PFSK-1 (cell line): ENCODE measurements around the gene KIAA2012.

Experiments
- FOXP2 ChIP-seq: optimal IDR thresholded peaks from 2 replicates; pipeline ENCODE3; 2011; ENCODE audit warnings: borderline replicate concordance, control low read depth, inconsistent platforms; ENCODE audit not compliant: insufficient read depth; ENCODE audit errors: extremely low read length, extremely low read depth
- POLR2AphosphoS5 ChIP-seq: IDR thresholded peaks from 2 replicates; pipeline ENCODE4 v1.6.1; 2012; ENCODE audit warnings: low read depth, mild to moderate bottlenecking, control low read depth, low read length, moderate library complexity
- SIN3A ChIP-seq: IDR thresholded peaks from 2 replicates; pipeline ENCODE4 v1.6.1; 2012; ENCODE audit warnings: mild to moderate bottlenecking, low read length, moderate library complexity, borderline replicate concordance; ENCODE audit not compliant: insufficient read depth
- TAF1 ChIP-seq: IDR thresholded peaks from 2 replicates; pipeline ENCODE4 v1.6.1; 2012; ENCODE audit warnings: low read length, control low read depth, borderline replicate concordance; ENCODE audit not compliant: insufficient read depth
- TF ChIP-seq, protein P1 (sequence below), 2 experiments: IDR thresholded peaks; 2 replicates each; pipeline versions ENCODE4 v1.6.1 to v1.8.0; 2011 to 2012; ENCODE audit warnings: low read depth in 2 of 2, low read length in 2 of 2, control low read depth in 1 of 2, inconsistent platforms in 1 of 2, mild to moderate bottlenecking in 1 of 2, moderate library complexity in 1 of 2; ENCODE audit not compliant: insufficient read depth in 1 of 2

The KIAA2012 gene

DNA sequence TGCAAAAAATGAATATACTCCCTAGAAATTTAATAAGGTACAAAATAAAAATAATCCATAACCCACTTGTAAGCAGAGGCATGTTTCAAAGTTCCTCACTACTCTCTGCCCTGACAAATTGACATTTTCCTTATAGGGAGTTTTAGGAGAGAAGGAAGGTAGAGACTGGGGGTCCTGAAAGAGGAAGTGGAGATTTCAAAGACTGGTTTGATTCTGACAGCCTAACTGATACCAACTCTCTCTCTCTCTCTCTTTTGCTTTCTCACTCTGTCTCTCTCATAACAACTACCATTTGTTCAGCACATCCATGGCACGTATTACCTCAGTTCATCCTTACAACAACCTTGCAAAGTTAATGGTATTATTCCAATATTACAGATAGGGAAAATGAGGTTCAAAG lies 20.8 kb upstream of the KIAA2012 start:
- TF ChIP-seq POLR2AphosphoS5 (no peak), FOXP2 (no peak), TAF1 (no peak), SIN3A (no peak)
- TF ChIP-seq, protein P1, sequence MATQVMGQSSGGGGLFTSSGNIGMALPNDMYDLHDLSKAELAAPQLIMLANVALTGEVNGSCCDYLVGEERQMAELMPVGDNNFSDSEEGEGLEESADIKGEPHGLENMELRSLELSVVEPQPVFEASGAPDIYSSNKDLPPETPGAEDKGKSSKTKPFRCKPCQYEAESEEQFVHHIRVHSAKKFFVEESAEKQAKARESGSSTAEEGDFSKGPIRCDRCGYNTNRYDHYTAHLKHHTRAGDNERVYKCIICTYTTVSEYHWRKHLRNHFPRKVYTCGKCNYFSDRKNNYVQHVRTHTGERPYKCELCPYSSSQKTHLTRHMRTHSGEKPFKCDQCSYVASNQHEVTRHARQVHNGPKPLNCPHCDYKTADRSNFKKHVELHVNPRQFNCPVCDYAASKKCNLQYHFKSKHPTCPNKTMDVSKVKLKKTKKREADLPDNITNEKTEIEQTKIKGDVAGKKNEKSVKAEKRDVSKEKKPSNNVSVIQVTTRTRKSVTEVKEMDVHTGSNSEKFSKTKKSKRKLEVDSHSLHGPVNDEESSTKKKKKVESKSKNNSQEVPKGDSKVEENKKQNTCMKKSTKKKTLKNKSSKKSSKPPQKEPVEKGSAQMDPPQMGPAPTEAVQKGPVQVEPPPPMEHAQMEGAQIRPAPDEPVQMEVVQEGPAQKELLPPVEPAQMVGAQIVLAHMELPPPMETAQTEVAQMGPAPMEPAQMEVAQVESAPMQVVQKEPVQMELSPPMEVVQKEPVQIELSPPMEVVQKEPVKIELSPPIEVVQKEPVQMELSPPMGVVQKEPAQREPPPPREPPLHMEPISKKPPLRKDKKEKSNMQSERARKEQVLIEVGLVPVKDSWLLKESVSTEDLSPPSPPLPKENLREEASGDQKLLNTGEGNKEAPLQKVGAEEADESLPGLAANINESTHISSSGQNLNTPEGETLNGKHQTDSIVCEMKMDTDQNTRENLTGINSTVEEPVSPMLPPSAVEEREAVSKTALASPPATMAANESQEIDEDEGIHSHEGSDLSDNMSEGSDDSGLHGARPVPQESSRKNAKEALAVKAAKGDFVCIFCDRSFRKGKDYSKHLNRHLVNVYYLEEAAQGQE (IDR thresholded peaks at IDR 0.05; ENCODE audit: insufficient read depth in 1 of 2, low read depth in 2 of 2, low read length in 2 of 2) = no peak

DNA sequence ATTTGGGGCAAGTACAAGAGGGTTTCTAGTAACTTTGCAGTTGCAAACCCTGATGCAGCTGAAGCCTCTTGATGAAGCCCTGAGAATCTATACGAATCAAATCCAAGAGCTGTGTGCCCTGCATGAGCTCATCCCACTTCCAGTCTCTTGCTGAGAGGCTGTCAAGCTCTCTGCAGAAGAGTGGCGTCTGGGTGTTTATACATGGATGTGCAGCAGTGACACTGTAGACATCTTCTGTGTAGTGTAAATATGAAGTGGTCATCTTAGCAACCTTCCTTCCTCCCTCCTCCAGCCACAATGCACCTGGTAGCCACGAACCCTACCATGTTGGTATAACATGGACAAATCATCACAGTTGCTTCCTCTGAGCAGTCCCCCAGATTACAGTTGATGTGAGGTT lies 18.4 kb upstream of the KIAA2012 start:
- TF ChIP-seq POLR2AphosphoS5 (no peak), FOXP2 (no peak), SIN3A (no peak)

DNA sequence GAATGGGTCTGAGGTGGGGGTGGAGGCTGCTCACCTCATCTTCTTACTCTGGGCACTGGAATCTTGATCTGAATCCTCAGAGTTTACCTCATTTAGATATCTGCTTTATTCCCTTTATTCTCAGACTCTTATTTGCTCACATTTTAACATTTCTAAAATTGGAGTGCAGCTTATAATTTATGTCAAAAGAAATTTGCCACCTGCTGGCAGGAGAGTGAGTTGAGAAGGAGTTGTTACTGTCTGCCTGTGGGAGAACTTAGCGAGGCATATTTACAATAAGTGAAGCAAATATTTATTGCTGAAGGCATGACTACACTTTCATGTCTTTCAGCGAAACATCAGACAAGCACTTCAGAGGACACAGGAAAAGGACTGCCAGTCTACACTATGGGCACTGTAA lies 16.4 kb upstream of the KIAA2012 start:
- TF ChIP-seq POLR2AphosphoS5 (no peak), TAF1 (no peak), SIN3A (no peak), FOXP2 (no peak)
- TF ChIP-seq, protein P1 (IDR thresholded peaks at IDR 0.05; ENCODE audit: insufficient read depth in 1 of 2, low read depth in 2 of 2, low read length in 2 of 2) = no peak

DNA sequence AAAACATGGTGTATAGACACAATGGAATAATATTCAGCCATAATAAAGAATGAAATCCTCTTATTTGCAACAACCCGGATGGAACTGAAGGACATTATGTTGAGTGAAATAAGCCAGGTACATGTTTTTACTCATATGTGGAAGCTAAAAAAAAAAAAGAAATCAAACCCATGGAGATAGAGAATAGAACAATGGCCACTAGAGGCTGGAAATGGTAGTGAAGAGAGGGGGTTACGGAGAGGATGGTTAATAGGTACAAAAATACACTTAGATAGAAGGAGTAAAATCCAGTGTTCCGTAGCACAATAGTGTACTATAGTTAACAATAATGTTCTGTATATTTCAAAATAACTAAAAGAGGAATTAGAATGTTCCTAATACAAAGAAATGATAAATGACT lies 12.8 kb upstream of the KIAA2012 start:
- TF ChIP-seq, protein P1 (IDR thresholded peaks at IDR 0.05; ENCODE audit: insufficient read depth in 1 of 2, low read depth in 2 of 2, low read length in 2 of 2) = no peak
- TF ChIP-seq SIN3A (no peak), POLR2AphosphoS5 (no peak), TAF1 (no peak), FOXP2 (no peak)

DNA sequence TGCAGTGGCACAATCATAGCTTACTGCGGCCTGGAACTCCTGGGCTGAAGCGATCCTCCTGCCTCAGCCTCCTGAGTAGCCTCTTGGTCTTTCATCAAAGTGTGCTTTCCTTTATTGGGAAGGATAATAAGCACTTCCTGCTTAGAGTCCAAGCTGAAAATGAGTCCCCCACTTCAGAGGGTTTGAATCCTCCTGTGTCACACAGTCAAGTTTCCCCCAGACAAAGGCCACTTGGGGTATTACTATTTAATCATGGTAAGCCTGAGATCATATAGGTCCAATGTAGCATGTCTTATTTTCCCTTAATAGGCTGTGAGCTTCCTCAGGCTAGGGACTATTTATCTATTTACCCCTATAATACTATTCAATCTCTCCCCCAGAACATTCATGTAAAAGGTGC lies 11.4 kb upstream of the KIAA2012 start:
- TF ChIP-seq SIN3A (no peak), FOXP2 (no peak), POLR2AphosphoS5 (no peak), TAF1 (no peak)
- TF ChIP-seq, protein P1 (IDR thresholded peaks at IDR 0.05; ENCODE audit: insufficient read depth in 1 of 2, low read depth in 2 of 2, low read length in 2 of 2) = no peak
